B cell (primary cell): ENCODE results near the gene CRK. TPM values are rescaled to one million over a fixed set of nuclear protein-coding genes. Genes with fewer than 3 reads are reported as not detected.

Experiments used
- ATAC-seq: fragments of 200-7000 bp; cut with Tn5 transposase; one replicate; pipeline ENCODE4 v1.10.0; 2021; ENCODE audit warnings: low read depth, mild to moderate bottlenecking, moderate number of reproducible peaks, moderate library complexity
- CTCF ChIA-PET: fragments of 350-600 bp; sonication (Branson Sonifier 250); formaldehyde crosslinking; loops from one replicate; lab custom pipeline; 2021; ENCODE audit warnings: antibody characterized with exemption, inconsistent platforms; lab: Charles Lee
- POLR2A ChIA-PET: fragments of 350-600 bp; sonication (Branson Sonifier 250); formaldehyde crosslinking; loops from one replicate; lab custom pipeline; 2021; ENCODE audit warnings: antibody characterized with exemption; lab: Charles Lee
- DNase-seq: peaks from one replicate; pipeline ENCODE4 v3.0.0; 2013
- H2AFZ ChIP-seq: 2 replicates; pipeline ENCODE4 v1.6.1; 2012; ENCODE audit warnings: mild to moderate bottlenecking, low read depth, low read length; ENCODE audit not compliant: insufficient read depth, poor library complexity, severe bottlenecking
- H3K27ac ChIP-seq, 2 donors: 1 replicate in 1 of 2; 2 replicates in 1 of 2; pipeline ENCODE4 v1.5.1; 2012 to 2013; ENCODE audit warnings: low read length in 2 of 2, mild to moderate bottlenecking in 2 of 2, moderate library complexity in 1 of 2
- H3K27me3 ChIP-seq, 4 experiments: fragments of 200-600 bp in 1 of 4; sonication (generic) in 1 of 4; replicated peaks in 1 of 4; 1 replicate in 2 of 4; 2 replicates in 2 of 4; pipeline versions ENCODE4 v1.6.1 to v1.7.0; 2013 to 2016; ENCODE audit warnings: low read length in 3 of 4, mild to moderate bottlenecking in 2 of 4, mixed read lengths in 1 of 4, moderate library complexity in 1 of 4; ENCODE audit not compliant: insufficient read depth in 4 of 4, control insufficient read depth in 3 of 4; ENCODE audit errors: control extremely low read depth in 1 of 4
- H3K36me3 ChIP-seq, 2 experiments: replicated peaks in 1 of 2; 1 replicate in 1 of 2; 2 replicates in 1 of 2; pipeline versions ENCODE4 v1.6.1 to v1.7.1; 2013; ENCODE audit warnings: low read length in 1 of 2; ENCODE audit not compliant: insufficient read depth in 2 of 2, control insufficient read depth in 1 of 2; ENCODE audit errors: control extremely low read depth in 1 of 2, extremely low read depth in 1 of 2
- H3K4me1 ChIP-seq, 2 donors: fragments of 200-600 bp in 1 of 2; sonication (generic) in 1 of 2; 1 replicate in 1 of 2; 2 replicates in 1 of 2; pipeline versions ENCODE4 v1.5.1 to v1.6.1; 2013 to 2017; ENCODE audit warnings: low read length in 2 of 2; ENCODE audit not compliant: control insufficient read depth in 2 of 2, insufficient read depth in 2 of 2
- H3K4me2 ChIP-seq: replicated peaks from 2 replicates; pipeline ENCODE3; 2012; ENCODE audit warnings: mild to moderate bottlenecking, low read depth, low read length; ENCODE audit not compliant: poor library complexity, severe bottlenecking
- H3K4me3 ChIP-seq, 5 experiments: fragments of 200-600 bp in 1 of 5; sonication (generic) in 1 of 5; 1 replicate in 3 of 5; 2 replicates in 2 of 5; pipeline versions ENCODE4 v1.5.1 to v1.7.0; 2011 to 2016; ENCODE audit warnings: low read length in 4 of 5, mild to moderate bottlenecking in 4 of 5, low read depth in 2 of 5, control low read depth in 1 of 5, moderate library complexity in 1 of 5; ENCODE audit not compliant: insufficient read depth in 1 of 5; ENCODE audit errors: control extremely low read depth in 1 of 5, extremely low read depth in 1 of 5
- H3K79me2 ChIP-seq: fragments of 200-600 bp; sonication (generic); one replicate; pipeline ENCODE4 v1.6.0; 2016; ENCODE audit warnings: low read length; ENCODE audit not compliant: control insufficient read depth, insufficient read depth
- H3K9ac ChIP-seq: fragments of 200-600 bp; sonication (generic); 2 replicates; pipeline ENCODE4 v1.6.1; 2017; ENCODE audit warnings: mild to moderate bottlenecking, low read length, moderate library complexity
- H3K9me3 ChIP-seq, 3 donors: one replicate each; pipeline versions ENCODE4 v1.6.1 to v1.7.1; 2013; ENCODE audit warnings: low read length in 2 of 3; ENCODE audit not compliant: control insufficient read depth in 2 of 3, insufficient read depth in 1 of 3; ENCODE audit errors: control extremely low read depth in 1 of 3
- H4K20me1 ChIP-seq: 2 replicates; pipeline ENCODE4 v1.6.0; 2012; ENCODE audit warnings: mild to moderate bottlenecking, low read length; ENCODE audit not compliant: insufficient read depth, control insufficient read depth, poor library complexity, severe bottlenecking
- H3K27ac Mint-ChIP-seq: one replicate; pipeline ENCODE4 v1.8.0; 2021; ENCODE audit warnings: mixed read lengths
- H3K27me3 Mint-ChIP-seq: one replicate; pipeline ENCODE4 v1.8.0; 2021; ENCODE audit warnings: mixed read lengths
- H3K4me1 Mint-ChIP-seq: one replicate; pipeline ENCODE4 v1.8.0; 2021; ENCODE audit warnings: mixed read lengths
- H3K4me3 Mint-ChIP-seq: one replicate; pipeline ENCODE4 v1.8.0; 2021; ENCODE audit warnings: mixed read lengths
- H3K9me3 Mint-ChIP-seq: one replicate; pipeline ENCODE4 v1.8.0; 2022; ENCODE audit warnings: mixed read lengths; ENCODE audit not compliant: insufficient read depth
- EZH2 ChIP-seq: IDR thresholded peaks from 2 replicates; pipeline ENCODE4 v1.6.1; 2012; ENCODE audit warnings: borderline replicate concordance, low read depth, mild to moderate bottlenecking, moderate library complexity, low read length; ENCODE audit not compliant: insufficient read depth, poor library complexity, severe bottlenecking
- WGBS: methylation state at CpG from one replicate; pipeline ENCODE4 v1.1.5; 2013; ENCODE audit warnings: missing lambda C conversion rate; ENCODE audit not compliant: insufficient coverage; 5-methylcytosine and 5-hydroxymethylcytosine counted together
- intact Hi-C: fragments of 100-400 bp; cut with micrococcal nuclease; formaldehyde crosslinking; loops from one replicate; pipeline ENCODE4 v1.10.0; 2022
- polyA plus RNA-seq: library from polyadenylated mRNA; depleted of rRNA; stranded (reverse); fragments of >200 nt; gene quantifications from 2 replicates; pipeline ENCODE4 v1.2.3, GENCODE V29; 2012
- total RNA-seq, 2 donors: library from RNA; stranded (reverse); fragments of 120-200 nt in 1 of 2; gene quantifications; 1 replicate in 1 of 2; 2 replicates in 1 of 2; pipeline versions ENCODE4 v1.2.3 to v1.2.4, GENCODE V29; 2013 to 2022
- TF ChIP-seq, protein P1 (sequence below): fragments of 200-600 bp; IDR thresholded peaks from one replicate; pipeline ENCODE4 v1.8.0; 2022; ENCODE audit warnings: antibody characterized with exemption, mild to moderate bottlenecking

The CRK gene
- total and polyA plus RNA-seq, 2 donors (not counting 1 experiment from before 2014, with no cell fraction given): 8.2 to 36.4 TPM

DNA sequence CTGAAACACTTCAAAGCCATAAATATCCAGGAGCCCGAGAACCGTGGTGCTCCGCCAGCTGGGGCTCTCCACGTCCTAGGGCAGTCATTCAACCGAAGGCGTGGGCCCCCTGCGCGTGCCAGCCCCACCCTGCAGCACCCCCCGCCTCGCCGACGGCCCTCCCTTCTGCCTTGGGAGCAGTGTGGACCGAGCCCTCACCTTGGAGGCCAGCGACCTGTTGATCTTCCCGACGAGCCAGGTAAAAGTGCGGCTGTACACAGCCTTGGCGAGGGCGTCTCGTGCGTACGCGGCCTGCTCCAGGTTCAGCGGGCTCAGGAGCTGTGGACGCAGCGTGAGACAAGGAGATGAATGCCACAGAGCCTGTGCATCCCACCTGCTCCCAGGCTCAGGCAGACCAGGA, 22.4 kb upstream of the CRK start:
- WGBS: 95% methylated on average over 26 of the region's 26 CpGs
- Histone ChIP-seq H3K9me3 (no peaks in the 10 kb centered on the region), H3K4me2 (no peak overlapping the region), H3K9ac (no peak overlapping the region), H3K4me1 (peaks cover 28 to 42% of the 10 kb centered on the region in 2 donors), H4K20me1 (peaks cover 39% of the 10 kb centered on the region), H3K27me3 (no peaks in the 10 kb centered on the region), H2AFZ (no peak overlapping the region), H3K36me3 (peaks cover 0 to 58% of the 10 kb centered on the region in 2 experiments), H3K79me2 (peaks cover 7% of the 10 kb centered on the region), H3K4me3 (no peak overlapping the region), H3K27ac (no peak overlapping the region)
- TF ChIP-seq, protein P1, sequence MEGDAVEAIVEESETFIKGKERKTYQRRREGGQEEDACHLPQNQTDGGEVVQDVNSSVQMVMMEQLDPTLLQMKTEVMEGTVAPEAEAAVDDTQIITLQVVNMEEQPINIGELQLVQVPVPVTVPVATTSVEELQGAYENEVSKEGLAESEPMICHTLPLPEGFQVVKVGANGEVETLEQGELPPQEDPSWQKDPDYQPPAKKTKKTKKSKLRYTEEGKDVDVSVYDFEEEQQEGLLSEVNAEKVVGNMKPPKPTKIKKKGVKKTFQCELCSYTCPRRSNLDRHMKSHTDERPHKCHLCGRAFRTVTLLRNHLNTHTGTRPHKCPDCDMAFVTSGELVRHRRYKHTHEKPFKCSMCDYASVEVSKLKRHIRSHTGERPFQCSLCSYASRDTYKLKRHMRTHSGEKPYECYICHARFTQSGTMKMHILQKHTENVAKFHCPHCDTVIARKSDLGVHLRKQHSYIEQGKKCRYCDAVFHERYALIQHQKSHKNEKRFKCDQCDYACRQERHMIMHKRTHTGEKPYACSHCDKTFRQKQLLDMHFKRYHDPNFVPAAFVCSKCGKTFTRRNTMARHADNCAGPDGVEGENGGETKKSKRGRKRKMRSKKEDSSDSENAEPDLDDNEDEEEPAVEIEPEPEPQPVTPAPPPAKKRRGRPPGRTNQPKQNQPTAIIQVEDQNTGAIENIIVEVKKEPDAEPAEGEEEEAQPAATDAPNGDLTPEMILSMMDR: no peak
- no peak for TF ChIP-seq EZH2
- no peak for ATAC-seq
- POLR2A ChIA-PET: no interaction called here
- peaks cover 29% of the 10 kb centered on the region for H3K4me1 Mint-ChIP-seq
- H3K4me3 Mint-ChIP-seq: no peak overlapping the region
- no peaks in the 10 kb centered on the region for H3K9me3 Mint-ChIP-seq
- H3K27ac Mint-ChIP-seq: no peak overlapping the region
- DNase-seq: no peak
- H3K27me3 Mint-ChIP-seq: no peaks in the 10 kb centered on the region
- intact Hi-C loops: no loop called here
- CTCF ChIA-PET: interaction anchor here (1.0 kb wide), 1 partner anchor 113 kb away, joined by 3 read pairs; no protein-coding TSS in a partner anchor

DNA sequence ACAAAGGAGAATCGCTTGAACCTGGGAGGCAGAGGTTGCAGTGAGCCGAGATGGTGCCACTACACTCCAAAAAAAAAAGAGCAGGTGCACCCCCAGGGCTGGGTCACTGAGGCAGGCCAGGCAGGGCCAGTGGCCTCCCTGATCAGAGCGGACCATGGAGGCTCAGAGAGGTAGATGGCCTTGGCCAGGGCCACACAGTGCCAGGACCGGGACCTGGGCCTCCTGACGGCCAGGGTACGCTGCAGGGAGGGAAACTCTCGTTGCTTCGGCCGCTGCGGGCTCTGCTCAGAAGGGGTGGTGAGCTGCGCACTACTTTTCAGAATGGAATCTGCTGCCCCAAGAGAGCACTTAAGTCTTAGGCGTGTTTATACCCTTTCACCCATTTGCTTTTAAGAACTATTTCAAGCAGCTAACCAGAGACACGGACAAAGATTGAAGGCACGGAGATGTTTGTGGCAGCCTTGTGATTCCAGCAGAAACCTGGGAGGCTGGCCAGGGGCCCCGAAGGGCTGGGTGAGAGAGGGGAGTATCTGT, 19.4 kb upstream of the CRK start:
- Histone ChIP-seq H3K36me3 (peaks cover 0 to 46% of the 10 kb centered on the region in 2 experiments), H3K27me3 (no peaks in the 10 kb centered on the region), H3K9me3 (no peaks in the 10 kb centered on the region), H2AFZ (no peak overlapping the region), H3K4me2 (peak overlapping the region; percentile 78), H3K79me2 (peaks cover 17% of the 10 kb centered on the region), H3K27ac (peak overlapping the region in 1 of 2 donors; percentile 81), H3K4me1 (peaks cover 36 to 63% of the 10 kb centered on the region in 2 donors), H3K4me3 (no peak overlapping the region), H3K9ac (no peak overlapping the region), H4K20me1 (peaks cover 50% of the 10 kb centered on the region)
- TF ChIP-seq, protein P1: no peak
- TF ChIP-seq EZH2: no peak
- Mint-ChIP-seq H3K9me3 (no peaks in the 10 kb centered on the region), H3K27me3 (no peaks in the 10 kb centered on the region), H3K27ac (peak overlapping the region; percentile 81), H3K4me1 (peaks cover 42% of the 10 kb centered on the region), H3K4me3 (peak overlapping the region; percentile 82)
- WGBS: 90% methylated on average over 10 of the region's 15 CpGs
- intact Hi-C loops: loop anchor here (2.0 kb wide), 1 partner anchor 15 kb away; no protein-coding TSS in a partner anchor
- ATAC-seq (no peak), DNase-seq (peak; percentile 15)
- POLR2A ChIA-PET: interaction anchor here (0.8 to 2.4 kb wide), 5 partner anchors 8 to 153 kb away, joined by 3 to 24 read pairs (median 10); partner anchors contain the start of gene SLC43A2
- CTCF ChIA-PET: interaction anchor here (0.6 to 2.8 kb wide), 6 partner anchors 9 to 110 kb away, joined by 3 to 11 read pairs (median 4); partner anchors contain the start of genes CRK and INPP5K
